Measurements from ENCODE around the gene PROX1.
"Not testable (repeated sequence)": the region's sequence is repeated elsewhere in the genome, so short reads cannot be mapped to it uniquely, and the experiment has no call there.

Gene PROX1

DNA sequence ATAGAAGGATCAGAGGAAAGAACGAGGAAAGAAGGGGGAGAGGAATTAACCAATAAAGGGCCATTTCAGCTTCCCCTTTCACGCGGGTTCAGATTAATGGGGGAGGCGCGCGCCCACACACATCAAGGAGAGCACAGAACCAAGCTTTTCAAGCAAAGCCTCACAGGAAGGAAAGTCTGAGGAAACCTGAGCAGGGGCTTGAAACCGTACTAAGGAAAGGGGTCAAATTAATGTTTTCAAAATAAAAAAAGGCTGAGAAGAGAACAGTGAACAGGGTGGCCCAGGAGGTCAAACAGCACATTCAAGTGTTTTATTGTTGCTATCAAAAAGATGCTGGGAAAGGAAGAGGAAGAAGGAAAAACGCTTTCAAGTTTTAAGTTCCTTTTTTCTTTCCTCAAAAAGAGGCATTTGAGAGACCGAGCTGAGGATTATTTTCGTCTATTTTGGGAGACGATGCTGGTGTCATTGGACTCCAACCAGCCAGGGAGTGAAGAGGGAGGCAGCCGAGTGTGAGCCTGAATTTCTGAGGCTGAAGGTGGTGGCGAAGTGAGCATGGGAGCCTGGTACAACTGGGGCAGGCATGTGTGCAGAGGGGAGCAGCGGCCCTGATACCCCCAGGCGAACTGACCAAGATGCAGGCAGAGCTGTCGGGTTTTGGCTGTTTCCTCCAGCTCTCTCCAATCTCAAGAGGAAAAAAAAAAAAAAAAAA lies 88.4 kb downstream of the PROX1 start:
- no peak for DNase-seq

DNA sequence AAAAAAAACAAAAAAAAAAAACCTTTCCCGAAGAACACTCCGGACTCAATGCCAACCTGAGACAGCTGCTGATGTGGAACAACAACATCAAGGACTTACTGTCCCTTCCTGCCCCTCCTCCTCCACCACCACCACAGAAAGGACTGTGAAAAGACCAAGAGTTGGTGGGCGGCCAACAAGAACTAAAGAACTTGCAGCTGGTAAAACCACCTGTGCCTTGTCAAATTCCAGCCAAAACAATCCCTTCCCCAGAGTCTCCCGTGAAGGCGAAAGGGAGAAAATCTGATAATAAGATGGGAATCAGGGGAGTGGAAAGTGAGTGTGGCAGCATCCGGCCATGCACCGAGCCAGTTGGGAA lies 88.9 kb downstream of the PROX1 start:
- no peak for DNase-seq

DNA sequence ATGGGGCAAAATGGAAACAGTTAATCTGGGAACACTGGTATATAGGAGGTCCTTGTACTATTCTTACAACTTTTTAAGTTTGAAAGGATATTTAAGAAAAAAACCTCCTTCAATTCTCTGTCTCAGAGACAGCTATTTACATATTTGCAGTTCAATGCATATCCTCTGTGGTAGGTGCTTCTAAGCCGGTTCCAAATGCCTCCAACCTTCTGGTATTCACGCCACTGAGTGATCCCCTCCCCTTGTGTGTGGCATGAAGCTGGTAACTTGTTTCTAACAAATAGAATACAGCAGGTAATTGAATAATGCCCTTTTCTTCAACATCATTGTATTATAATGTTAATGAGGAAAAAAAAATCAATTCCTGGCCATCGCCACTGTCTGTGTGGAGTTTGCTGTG lies 91.2 kb downstream of the PROX1 start:
- no peak for DNase-seq

DNA sequence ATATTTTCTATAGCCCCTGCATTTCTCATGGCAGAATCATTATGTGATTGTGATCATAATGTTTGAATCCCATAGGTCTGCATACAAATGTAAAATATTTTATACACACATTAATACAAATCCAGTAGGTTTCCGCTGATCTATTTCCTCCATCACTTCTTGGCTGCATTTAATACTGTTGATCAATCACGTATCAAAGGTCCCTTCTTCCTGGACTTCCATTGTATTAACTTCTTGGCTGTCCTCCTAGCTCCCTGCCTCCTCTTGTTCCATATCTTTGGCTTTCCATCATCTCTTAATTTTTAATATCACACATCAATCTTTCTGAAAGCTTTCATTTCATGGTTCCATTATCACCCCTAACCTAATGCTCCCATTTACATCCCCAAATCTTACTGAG lies 97.6 kb downstream of the PROX1 start:
- DNase-seq, result no peak

DNA sequence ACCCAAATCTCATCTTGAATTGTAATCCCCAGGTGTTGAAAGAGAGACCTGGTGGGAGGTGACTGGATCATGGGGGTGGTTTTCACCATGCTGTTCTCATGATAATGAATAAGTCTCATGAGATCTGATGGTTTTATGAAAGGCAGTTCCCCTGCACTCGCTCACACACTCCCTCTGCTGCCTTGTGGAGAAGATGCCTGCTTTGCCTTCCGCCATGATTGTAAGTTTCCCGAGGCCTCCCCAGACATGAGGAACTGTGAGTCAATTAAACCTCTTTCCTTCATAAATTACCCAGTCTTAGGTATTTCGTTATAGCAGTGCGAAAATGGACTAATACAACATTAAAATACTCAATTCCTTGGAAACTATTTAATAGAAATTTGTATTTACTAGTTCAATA lies 99.2 kb downstream of the PROX1 start:
- DNase-seq, result no peak

DNA sequence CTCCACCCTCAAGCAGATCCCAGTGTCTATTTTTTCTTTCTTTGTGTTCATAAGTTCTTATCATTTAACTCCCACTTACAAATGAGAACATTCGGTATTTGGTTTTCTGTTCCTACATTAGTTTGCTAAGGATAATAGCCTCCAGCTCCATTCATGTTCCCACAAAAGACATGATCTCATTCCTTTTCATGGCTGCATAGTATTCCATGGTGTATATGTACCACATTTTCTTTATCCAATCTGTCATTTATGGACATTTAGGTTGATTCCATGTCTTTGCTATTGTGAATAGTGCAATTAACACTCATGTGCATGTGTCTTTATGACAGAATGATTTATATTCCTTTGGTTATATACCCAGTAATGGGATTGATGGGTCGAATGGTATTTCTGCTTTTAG lies 101.2 kb downstream of the PROX1 start:
- DNase-seq, result not testable (repeated sequence)
